Kidney (tissue), 14 donors: ENCODE data around the gene HGS. TPM values are rescaled to one million over a fixed set of nuclear protein-coding genes. Genes with fewer than 3 reads are reported as not detected.

Source experiments
- DNase-seq, 5 donors: peaks; one replicate each; pipeline ENCODE4 v3.0.0-alpha.2; 2013 to 2020
- FAIRE-seq: peaks from 2 replicates; lab custom pipeline; 2012; peaks lifted over from hg19 to GRCh38; lab: Jason Lieb, UNC
- H3K27ac ChIP-seq, 2 donors: one replicate each; pipeline ENCODE4 v1.7.0; 2013; ENCODE audit warnings: low read depth in 2 of 2, low read length in 2 of 2, inconsistent platforms in 1 of 2
- H3K27me3 ChIP-seq: one replicate; pipeline ENCODE4 v1.7.1; 2013; ENCODE audit warnings: low read length, inconsistent platforms; ENCODE audit not compliant: control insufficient read depth, insufficient read depth
- H3K36me3 ChIP-seq, 3 donors: one replicate each; pipeline versions ENCODE4 v1.7.0 to v1.7.1; 2013; ENCODE audit warnings: low read length in 3 of 3, control low read depth in 1 of 3, inconsistent platforms in 1 of 3; ENCODE audit not compliant: insufficient read depth in 3 of 3, control insufficient read depth in 2 of 3
- H3K4me1 ChIP-seq, 3 donors: one replicate each; pipeline versions ENCODE4 v1.7.0 to v1.7.1; 2013; ENCODE audit warnings: low read length in 3 of 3, inconsistent platforms in 1 of 3, low read depth in 1 of 3; ENCODE audit not compliant: control insufficient read depth in 2 of 3, insufficient read depth in 2 of 3
- H3K4me3 ChIP-seq, 3 donors: one replicate each; pipeline versions ENCODE4 v1.7.0 to v1.8.1; 2013; ENCODE audit warnings: low read length in 3 of 3, control low read depth in 1 of 3, inconsistent platforms in 1 of 3
- H3K9ac ChIP-seq, 3 donors: one replicate each; pipeline versions ENCODE4 v1.7.0 to v1.7.1; 2013; ENCODE audit warnings: low read length in 3 of 3, control low read depth in 1 of 3, inconsistent platforms in 1 of 3
- H3K9me3 ChIP-seq, 3 donors: one replicate each; pipeline versions ENCODE4 v1.7.0 to v1.7.1; 2013; ENCODE audit warnings: low read length in 3 of 3, control low read depth in 1 of 3, inconsistent platforms in 1 of 3; ENCODE audit not compliant: control insufficient read depth in 2 of 3, insufficient read depth in 1 of 3
- CTCF ChIP-seq: IDR thresholded peaks from 3 replicates; pipeline ENCODE4 v1.5.1; 2012; ENCODE audit warnings: mild to moderate bottlenecking, moderate library complexity, borderline replicate concordance; ENCODE audit not compliant: insufficient read depth; ENCODE audit errors: extremely low read depth
- intact Hi-C: fragments of 100-400 bp; cut with DNase I; formaldehyde crosslinking; loops from one replicate; pipeline ENCODE4 v1.11.1; 2022
- polyA plus RNA-seq: library from polyadenylated mRNA; stranded (reverse); fragments of 350-450 nt; fragmentation: Illumina TruSeq; extraction: RNeasy Lipid Tissue Mini Kit (QIAGEN cat#74804); gene quantifications from one replicate; pipeline ENCODE4 v1.2.3, GENCODE V29; 2014; ENCODE audit warnings: low read depth, low replicate concordance; ENCODE audit not compliant: insufficient read depth
- total RNA-seq: library from RNA; stranded (reverse); fragmentation: NEBNext Ultra II Directional; extraction: Animal tissue kit (Norgen Biotek cat#: 25700); gene quantifications from one replicate; pipeline ENCODE4 v1.2.1, GENCODE V29; 2021
- donor health status: control.
- donor health status: control.
- donor health status: control.
- donor health status: control.
- donor health status: control.
- donor health status: DM: yes; HTN: yes; CAD: no.
- donor health status: Normal renal cell carcinoma (clear cell type).

The HGS gene
- total and polyA plus RNA-seq, 2 donors from 2014 or later: 85.5 to 95.3 TPM

GRCh38 chr17:81719410-81720266 lies 35.8 kb downstream of the HGS start:
- no peak for TF ChIP-seq CTCF
- Histone ChIP-seq H3K9ac (no peak overlapping the region), H3K4me1 (peaks cover 0 to 7% (median 6%) of the 10 kb centered on the region in 3 donors), H3K27me3 (no peaks in the 10 kb centered on the region), H3K36me3 (no peaks in the 10 kb centered on the region), H3K9me3 (no peaks in the 10 kb centered on the region), H3K27ac (no peak overlapping the region), H3K4me3 (no peak overlapping the region)
- no peak for FAIRE-seq
- intact Hi-C loops: no loop called here
- DNase-seq: no peak

GRCh38 chr17:81720267-81721071 lies 36.7 kb downstream of the HGS start:
- no peak for FAIRE-seq
- no peak for TF ChIP-seq CTCF
- intact Hi-C loops: no loop called here
- Histone ChIP-seq H3K4me3 (no peak overlapping the region), H3K9me3 (no peaks in the 10 kb centered on the region), H3K4me1 (peaks cover 0 to 6% (median 4%) of the 10 kb centered on the region in 3 donors), H3K27ac (no peak overlapping the region), H3K9ac (no peak overlapping the region), H3K27me3 (no peaks in the 10 kb centered on the region), H3K36me3 (no peaks in the 10 kb centered on the region)
- no peak for DNase-seq

- Histone ChIP-seq H3K27ac (peak overlapping the region in 1 of 2 donors; percentile 43), H3K27me3 (no peaks in the 10 kb centered on the region), H3K4me1 (peaks cover 0 to 6% (median 4%) of the 10 kb centered on the region in 3 donors), H3K4me3 (no peak overlapping the region), H3K36me3 (no peaks in the 10 kb centered on the region), H3K9ac (no peak overlapping the region), H3K9me3 (no peaks in the 10 kb centered on the region)
- no peak for FAIRE-seq
- intact Hi-C loops: no loop called here
- no peak for TF ChIP-seq CTCF
- DNase-seq: peak in 1 of 5 donors; percentile 91
Measured at GRCh38 chr17:81722184-81723120, 38.6 kb downstream of the HGS start.
